Non-pigmented ciliary epithelial cell (primary cell): Measurements from ENCODE around the gene GPANK1.
A peak's percentile ranks its signal among the peaks of the same experiment; 100 is the strongest.
"Not testable (repeated sequence)": the region's sequence is repeated elsewhere in the genome, so short reads cannot be mapped to it uniquely, and the experiment has no call there.

Experiments used
- DNase-seq: peaks from one replicate; pipeline ENCODE4 v3.0.0-alpha.2; 2010; ENCODE audit warnings: low read depth

GPANK1 gene

DNA sequence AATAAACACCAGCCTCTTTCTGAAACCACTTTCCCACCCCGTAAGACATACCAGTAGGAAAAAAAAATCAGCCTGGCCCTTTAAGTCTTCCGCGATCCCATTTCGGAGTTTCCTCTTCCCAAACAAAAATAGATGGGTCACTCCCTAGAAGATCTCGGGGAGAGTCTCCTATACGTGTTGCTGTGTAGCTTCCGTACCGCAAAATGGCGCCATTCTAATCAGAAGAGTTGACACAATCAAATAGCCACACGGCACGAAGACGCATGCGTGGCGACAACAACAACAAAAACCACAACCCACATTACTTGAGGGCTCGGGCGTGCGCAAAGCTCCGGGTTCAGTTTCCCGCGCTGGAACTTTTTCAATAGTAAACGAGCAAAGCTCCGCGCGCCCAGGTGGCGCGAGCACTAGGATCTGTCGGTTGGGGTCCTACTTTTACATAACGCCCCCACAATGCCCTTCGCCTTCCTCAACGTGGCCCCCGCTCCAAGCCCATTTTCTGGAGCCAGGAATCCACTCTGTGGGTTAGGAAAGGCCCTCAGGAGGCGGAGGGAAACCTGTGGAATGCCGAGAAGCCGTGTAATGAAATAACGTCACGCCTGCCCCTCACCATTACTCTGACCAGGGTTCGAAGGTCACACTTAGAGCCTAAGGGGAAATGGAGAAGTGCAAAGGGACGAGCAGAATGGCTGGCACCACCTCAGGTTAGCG, at the start of gene GPANK1:
TSS of gene GPANK1 (minus strand) at position 208 of the 711 bp plus-strand sequence. CDS start 519 bp downstream, outside the sequence.
- DNase-seq = peak; percentile 79

DNA sequence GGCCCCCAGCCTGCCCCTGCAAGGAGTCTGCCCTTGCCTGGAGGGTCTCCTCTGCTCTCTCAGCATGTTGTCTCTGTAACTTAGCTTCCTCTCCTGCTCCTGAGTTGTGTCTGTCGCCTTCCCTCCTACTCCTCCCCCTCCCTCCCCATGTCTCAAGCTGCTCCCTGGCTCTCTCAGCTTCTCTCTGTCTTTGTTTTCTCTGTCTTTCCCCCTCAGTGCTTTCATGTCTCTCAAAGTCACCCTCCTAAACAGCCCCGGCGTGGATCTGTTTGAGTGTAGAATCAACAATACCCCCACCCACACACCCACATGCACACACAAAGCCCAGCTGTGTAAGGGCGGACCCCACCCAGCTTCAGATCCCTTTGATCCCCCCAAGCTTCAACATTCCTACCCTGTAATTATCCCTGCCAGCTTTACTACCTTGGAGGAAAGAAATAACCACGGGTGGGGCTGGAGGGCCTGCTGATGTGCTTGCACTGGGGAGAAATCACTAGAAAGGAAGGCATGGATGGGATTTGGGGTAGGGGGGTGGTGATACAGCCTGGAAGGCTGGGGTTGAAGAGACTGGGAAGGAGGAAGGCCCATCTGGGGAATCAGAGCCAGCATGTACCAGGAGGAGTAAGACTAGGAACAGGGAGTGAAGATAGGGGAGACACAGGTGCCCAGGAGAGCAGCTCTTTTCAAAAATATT, 49.3 kb upstream of the GPANK1 start:
- DNase-seq = no peak

DNA sequence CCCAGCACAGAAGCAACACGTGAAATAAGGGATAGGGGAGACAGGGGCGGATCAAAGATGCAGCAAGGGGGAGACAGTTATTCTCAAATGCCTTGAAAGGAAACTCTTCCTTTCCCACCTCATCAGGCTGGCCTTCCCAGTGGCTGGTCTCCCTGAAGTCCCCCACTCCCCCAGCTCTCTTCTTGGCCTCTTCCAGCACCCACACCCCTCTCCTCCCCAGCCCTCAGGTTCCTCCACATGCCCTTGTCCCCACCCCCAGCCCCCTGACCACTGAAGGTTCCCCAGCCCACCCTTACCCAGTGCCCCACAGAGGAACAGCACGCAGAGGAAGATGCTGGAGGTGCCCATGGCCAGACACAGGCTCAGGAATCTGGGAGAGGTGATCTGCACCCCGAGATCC, 48.7 kb upstream of the GPANK1 start:
- no peak for DNase-seq

DNA sequence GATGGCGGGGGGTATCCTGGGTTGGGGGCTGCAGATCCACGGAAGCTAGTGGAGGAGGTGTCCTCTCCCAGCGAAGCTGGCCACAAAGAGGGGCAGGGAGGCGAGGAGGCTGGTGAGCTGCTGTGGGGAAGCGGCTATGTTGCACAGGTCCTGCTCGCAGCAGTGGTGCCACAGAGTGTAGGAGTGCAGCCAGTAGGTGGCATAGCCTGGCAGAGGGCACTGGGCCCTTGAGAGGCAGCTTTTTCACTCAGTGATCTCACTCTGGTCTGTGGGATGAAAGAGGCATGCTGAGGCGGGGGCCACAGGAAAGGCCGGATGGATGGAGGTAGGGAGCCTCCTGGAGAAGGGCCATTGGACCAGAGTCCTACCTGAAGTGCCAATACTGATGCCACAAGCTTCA, 47.5 kb upstream of the GPANK1 start:
- no peak for DNase-seq

DNA sequence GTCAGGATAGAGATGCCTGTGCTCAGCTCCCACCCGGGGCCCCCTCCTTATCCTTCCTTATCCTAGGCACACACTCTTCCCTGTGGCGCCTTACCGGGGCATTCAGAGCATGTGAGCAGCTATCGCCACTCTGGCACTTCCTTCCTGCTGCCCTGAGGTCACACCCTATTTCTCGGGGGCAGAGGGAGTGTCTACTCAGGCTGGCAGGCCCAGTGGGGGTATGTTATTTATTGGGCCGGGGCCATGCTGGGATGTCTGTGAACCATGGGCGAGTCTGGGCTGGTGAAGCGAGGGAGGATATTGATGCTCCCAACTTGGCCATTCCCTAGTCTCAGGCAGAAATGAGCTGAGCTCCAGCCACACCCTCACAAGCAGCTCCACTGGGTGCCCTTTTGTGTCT, 46.4 kb upstream of the GPANK1 start:
- no peak for DNase-seq

DNA sequence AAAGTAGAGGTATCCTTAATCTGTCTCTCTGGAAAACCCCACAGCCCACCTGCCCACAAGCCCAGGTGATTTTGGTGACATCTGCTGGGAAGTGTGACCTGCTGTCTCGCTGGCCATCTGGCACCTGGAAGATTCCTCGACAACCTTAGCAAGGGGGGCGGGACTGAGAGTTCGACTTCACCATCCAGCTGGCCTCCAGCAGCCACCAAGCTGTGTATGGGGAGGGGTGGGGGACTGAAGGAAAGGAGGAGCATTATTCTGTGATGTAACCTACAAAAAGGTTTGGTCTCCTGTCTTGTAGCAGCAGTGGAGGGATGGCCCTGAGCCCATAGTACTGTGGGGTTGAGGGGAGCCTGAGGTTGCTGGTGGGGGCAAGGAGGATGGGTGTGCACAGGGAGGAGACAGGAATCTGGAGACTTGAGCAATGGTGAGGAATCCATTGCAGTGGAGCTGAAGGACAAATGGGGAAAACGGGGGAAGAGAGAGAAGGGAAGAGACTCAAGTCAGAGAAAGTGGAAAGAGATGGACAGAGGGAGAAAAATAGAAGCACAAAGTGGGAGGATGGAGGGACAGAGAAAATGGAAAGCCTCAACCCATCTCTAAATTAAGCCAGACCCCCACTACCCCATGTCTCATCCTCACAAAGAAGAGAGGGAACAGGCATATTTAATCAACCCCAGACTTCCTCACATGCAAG, 45.9 kb upstream of the GPANK1 start:
- no peak for DNase-seq

DNA sequence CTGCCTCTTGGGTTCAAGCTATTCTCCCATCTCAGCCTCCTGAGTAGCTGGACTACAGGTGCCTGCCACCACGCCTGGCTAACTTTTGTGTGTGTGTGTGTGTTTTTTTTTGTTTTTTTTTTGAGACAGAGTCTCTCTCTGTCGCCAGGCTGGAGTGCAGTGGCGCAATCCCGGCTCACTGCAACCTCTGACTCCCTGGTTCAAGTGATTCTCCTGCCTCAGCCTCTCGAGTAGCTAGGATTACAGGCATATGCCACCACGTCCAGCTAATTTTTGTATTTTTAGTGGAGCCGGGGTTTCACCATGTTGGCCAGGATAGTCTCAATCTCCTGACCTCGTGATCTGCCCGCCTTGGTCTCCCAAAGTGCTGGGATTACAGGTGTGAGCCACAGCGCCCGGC, 44.4 kb upstream of the GPANK1 start:
- not testable (repeated sequence) for DNase-seq

DNA sequence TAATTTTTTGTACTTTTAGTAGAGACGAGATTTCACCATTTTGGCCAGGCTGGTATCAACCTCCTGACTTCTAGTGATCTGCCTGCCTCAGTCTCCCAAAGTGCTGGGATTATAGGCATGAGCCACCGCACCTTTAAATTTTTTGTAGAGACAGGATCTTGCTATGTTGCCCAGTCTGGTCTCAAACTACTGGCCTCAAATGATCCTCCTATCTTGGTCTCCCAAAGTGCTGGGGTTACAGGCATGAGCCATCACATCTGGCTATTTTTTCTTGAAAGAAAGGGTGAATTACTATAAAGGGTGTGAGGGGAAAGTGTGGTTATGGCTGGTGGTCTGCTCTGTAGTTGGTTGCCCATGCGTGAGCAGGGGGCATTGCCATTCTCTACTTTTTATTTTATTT, 43.4 kb upstream of the GPANK1 start:
- no peak for DNase-seq

DNA sequence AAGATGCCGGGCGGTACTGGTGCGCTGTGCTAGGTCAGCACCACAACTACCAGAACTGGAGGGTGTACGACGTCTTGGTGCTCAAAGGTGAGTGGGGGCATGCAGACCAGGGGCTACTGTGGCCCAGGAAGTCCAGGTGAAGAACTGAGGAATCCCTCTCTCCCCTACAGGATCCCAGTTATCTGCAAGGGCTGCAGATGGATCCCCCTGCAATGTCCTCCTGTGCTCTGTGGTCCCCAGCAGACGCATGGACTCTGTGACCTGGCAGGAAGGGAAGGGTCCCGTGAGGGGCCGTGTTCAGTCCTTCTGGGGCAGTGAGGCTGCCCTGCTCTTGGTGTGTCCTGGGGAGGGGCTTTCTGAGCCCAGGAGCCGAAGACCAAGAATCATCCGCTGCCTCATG, 42.9 kb upstream of the GPANK1 start:
- DNase-seq = no peak

DNA sequence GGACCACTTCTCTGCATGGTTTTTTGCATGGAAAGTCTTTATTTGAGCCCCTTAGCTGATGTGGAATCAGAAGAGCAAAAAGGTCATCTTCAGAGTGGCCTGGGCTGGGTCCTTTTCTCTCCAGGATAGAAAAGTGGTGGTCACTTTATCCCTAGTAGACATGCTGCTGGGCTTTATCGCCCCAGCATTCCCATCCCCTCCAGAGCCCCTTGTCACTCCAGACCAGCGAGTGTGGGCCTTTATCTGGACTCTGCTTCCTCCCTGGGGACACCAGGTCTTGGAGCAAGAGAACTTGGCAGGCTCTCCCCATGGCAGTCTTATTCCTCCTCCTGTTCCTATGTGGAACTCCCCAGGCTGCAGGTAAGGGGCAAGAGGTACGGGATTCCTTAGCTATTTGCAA, 41.8 kb upstream of the GPANK1 start, which contains the start of gene LY6G6F:
TSS of gene LY6G6F (plus strand) at position 268 of the 400 bp plus-strand sequence. CDS start at position 309, 41 bp downstream.
- DNase-seq = no peak

DNA sequence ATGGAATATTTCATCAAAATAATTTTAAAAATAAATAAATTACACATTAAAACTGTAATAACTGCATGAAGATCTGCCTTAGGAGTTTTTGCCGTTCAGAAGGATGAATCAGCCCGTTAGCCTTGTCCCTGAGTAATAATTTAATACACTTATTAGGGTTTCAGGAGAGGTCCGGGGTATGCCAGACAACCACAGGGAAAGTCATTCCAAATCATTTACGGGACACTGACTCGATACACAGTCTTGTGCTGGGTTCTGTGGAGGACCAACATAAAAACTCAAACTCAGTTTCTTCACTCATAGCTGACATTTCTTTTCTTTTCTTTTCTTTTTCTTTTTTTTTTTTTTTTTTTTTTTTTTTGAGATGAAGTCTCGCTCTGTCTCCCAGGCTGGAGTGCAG, 41.1 kb upstream of the GPANK1 start:
- DNase-seq = no peak

DNA sequence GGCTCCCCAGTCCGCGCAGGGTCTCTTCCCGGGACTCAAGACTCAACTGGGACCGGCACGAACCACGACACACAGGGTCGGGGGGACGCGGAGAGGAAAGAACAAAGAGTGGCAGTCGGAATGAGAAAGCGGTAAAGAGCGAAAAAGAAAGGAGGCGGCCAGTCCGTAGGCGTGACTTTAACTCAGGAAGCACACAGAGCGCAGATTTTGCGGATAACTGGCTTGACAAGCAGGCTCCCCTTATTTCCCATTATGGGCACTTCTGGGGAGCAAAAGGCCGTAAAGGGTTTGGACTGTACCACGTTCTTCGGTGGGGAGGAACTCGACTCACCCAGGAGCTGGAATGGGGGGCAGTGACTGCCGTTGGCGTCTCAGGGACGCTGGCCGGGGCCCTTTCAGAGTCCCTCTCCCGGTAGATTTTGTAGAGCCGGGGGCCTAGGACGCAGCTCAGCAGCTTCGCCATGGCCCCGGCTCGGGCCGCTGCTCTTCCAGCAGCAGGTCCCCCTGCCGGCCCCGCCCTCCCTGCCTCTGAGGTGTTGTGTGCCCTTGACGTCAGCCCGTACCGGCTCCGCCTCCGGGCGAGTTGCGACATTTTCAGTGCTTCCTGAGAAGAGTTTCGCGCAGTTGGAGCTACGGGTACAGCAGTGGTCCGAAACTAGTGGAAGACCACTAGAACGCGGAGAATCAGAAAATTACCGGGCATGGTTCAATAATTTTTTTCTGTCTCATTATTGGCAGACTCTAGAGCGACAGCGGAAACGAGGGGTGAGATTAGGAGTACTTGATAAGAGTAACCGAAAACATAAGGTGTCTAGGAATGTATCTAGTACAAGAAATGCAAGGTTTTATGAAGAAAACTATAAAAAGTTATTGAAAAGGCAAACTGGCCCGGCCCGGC, 38.3 kb upstream of the GPANK1 start, which contains the start of gene ABHD16A:
TSS of gene ABHD16A (minus strand) at position 506 of the 898 bp plus-strand sequence. CDS start at position 463, 43 bp downstream.
- DNase-seq = peak; percentile 91

DNA sequence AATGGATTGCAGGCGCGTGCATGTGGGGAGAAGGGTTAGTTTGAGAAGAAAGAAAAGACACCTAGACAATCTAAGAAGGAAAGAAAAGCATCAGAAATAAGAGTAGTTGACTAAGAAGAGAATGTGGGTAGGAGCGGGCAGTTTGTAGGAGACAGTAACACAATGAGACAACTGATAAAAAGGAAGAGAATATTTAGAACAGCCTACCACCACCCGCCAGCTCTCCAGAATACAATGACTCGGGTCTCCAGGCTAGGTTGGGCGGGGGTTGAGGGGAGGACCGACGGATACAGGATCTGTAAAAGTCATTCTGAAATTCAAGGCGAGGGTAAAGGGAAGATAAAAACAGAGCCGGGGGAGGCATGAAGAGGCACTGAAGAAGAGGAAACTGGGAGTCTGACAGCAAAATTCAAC, 37.6 kb upstream of the GPANK1 start:
- no peak for DNase-seq

DNA sequence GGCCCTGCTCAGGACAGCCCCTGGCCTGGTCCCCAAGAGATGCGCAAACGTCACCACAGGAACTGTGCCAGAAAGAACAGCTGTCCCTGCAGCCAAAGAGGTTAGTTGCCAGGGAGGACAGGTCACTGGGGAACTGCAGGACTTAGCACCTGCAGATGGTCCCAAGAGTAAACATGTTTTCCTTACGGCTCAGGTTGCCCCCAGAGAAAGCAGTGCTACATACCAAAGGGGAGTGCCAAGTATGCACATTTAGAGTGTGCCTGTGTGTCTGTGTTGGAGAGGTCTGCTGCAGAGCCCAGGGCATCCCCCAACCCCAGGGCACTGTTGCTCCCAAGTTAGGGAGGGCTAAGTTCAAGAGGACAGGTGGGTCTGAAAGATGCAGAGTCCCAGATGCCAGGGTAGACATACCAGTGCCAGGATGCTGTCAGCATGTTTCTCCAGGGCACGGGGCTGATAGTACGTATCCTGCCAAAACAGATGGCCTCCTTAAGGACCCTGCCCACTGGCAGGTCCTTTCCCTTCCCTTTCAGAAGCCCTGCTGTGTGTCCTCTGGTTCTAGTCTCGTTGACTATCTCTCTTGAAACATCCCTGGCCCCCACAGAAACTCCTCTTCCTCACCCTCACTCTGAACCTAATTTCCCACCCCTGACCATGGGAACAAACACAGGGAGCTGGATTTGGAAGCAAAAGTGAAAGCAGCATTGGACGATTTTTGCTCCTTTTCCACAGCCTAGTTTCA, 37.0 kb upstream of the GPANK1 start:
- DNase-seq = no peak

DNA sequence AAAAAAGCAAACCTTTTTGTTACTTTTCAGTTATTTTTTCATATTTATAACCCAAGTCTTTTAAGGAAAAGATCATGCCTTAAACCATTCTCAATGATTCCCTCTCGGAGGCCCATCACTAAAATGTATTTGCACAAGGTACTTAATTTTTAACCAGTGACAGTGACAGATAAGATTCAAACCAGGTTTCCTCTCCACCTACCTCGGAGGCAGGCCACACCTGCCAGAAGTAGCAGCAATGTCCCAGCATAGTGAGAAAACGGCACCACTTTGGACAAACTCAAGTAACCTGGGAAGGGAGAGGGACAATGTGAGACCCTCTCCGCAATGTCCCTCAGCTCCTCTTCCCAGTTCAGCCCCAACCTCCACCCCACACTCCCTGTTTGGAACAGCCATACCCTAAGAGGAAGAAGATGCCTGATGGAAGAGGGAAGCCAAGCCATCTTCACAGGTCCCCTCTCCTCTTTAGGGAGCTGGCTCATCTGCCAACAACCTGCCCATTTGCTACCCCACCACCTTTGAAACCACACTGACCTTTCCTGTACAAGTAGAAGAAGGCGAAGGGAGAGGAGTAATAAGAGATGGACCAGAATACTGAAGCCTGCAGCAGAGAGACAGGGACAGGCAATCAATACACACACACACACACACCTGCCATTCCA, 36.1 kb upstream of the GPANK1 start:
- DNase-seq = no peak

DNA sequence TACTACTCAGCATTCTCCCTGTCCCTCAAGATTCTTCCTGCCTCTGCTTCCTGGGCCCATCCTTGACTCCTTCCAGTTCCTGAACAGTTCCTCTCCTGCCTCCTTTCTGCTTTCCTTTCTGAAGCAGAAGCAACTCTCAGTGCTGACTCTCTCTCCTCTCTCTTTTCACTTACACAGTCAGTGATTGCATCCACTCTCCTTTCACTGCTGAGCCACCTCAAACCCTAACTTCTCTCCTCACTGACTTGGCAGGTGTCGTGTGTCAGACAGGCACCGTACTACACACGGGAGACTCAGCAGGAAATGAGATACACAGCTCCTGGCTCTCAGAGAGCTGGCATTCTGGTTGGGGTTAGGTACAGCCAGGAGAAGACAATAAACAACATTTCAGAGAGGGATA, 32.8 kb upstream of the GPANK1 start:
- DNase-seq = no peak

DNA sequence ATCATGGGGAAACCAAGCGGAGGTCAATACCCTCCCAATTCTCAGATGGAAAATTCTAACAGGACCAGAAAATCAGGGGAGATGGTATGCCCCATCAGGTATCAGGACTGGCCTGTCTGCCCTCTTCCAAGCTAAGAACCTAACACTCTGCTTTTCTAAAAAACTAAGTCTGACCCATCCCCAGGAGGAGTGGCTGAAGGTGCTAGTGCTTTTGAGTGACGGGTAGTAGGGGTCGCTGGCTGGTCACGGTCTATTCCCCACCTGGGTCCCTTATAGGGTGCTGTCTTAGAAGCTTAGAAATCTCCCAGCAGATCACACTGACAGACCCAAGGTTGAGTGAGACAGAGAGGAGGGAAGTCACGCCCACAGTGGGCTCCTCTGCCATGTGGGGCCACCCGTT, 28.7 kb upstream of the GPANK1 start:
- DNase-seq = no peak

DNA sequence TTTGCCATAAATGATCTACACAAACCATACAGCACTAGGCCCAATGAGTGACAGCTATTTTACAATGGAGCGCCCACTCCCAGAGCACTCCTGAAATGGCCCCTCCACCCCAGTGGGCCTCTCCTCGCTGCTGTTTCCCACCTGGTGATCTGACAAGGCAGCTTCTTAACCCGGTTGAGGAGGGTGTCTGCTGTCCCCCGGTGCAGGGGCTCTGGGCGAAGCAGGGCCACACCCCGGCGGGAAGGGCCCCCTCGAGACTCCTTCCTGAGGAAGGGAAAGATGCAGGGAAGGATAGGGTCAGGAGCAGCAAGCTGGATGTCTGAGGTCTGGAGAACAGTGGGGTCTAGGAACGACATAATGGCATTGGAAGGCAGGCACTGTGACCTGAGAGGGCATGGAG, 28.1 kb upstream of the GPANK1 start:
- no peak for DNase-seq

DNA sequence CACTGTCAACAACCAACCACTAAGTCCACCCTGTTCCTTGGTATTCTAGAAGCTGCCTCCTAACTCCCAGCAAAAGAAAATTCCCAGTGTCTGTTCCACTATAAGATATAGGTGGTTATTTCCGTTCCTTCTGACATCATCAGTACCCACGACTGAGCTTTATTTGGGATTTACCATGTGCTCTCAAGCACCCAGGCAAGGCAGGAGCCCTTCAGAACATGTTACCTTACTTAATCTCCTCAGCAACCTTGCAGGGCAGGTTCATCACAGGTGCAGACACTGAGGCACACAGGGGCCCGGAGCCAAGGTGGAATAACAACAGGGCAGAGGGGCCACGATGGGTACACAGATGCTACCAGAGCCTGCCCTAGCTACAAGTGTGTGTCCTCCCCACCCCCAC, 27.6 kb upstream of the GPANK1 start:
- no peak for DNase-seq

DNA sequence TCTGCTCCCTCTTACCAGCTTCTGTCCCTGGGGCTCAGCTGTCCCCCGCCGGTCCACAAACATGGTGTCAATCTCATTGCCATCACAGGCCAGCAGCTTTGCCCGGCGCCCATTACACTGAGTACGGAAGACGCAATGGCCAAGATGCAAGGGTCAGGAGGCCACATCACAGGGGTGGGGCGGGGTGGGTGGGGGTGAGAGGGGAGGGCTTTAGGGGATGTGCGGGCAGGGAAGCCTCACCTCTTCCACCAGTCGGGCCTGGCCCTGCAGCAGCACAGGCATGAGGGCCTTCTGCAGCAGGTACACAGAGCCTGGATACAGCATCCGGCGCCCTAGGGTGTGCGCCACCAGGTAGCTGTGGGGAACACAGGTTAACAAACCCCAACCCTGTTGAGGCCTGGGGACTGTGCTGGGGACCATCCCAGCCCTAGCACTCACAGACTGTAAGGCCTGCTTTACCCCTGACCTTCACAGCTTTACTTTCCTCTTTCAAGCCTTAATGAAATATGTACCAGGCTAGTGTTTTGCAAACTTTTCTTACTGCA, 26.8 kb upstream of the GPANK1 start:
- DNase-seq = no peak
